ENCODE data around the gene NETO2. TPM values are rescaled to one million over a fixed set of nuclear protein-coding genes. Genes with fewer than 3 reads are reported as not detected.

Gene NETO2
- total and polyA plus RNA-seq, 2 of the 13 experiments (the other 11 are each of a cell fraction or from before 2014, with no cell fraction given) = 8.2 to 13.5 TPM

GRCh38 chr16:47142821-47143676, 696 bp downstream of the NETO2 start (continued):
- TF ChIP-seq CREM (IDR thresholded peaks at IDR 0.05) = no peak
- no peak for TF ChIP-seq CREM (CRISPR knock-in tag; IDR thresholded peaks at IDR 0.05)
- TF ChIP-seq ZNF7 (CRISPR knock-in tag; IDR thresholded peaks at IDR 0.05) = no peak
- no peak for TF ChIP-seq RAD51 (IDR thresholded peaks at IDR 0.05; ENCODE audit: borderline replicate concordance)
- TF ChIP-seq, protein P1, sequence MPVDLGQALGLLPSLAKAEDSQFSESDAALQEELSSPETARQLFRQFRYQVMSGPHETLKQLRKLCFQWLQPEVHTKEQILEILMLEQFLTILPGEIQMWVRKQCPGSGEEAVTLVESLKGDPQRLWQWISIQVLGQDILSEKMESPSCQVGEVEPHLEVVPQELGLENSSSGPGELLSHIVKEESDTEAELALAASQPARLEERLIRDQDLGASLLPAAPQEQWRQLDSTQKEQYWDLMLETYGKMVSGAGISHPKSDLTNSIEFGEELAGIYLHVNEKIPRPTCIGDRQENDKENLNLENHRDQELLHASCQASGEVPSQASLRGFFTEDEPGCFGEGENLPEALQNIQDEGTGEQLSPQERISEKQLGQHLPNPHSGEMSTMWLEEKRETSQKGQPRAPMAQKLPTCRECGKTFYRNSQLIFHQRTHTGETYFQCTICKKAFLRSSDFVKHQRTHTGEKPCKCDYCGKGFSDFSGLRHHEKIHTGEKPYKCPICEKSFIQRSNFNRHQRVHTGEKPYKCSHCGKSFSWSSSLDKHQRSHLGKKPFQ (CRISPR knock-in tag; IDR thresholded peaks at IDR 0.05; ENCODE audit: insufficient replicate concordance) = no peak
- TF ChIP-seq KLF15 (CRISPR knock-in tag; IDR thresholded peaks at IDR 0.05; ENCODE audit: borderline replicate concordance) = no peak
- peak; percentile 34; the same call in 1 of the 3 replicates for TF ChIP-seq MXI1 (IDR thresholded peaks at IDR 0.05; ENCODE audit: borderline replicate concordance, low read depth, low read length)
- TF ChIP-seq MIER3 (CRISPR knock-in tag; IDR thresholded peaks at IDR 0.05; ENCODE audit: borderline replicate concordance) = no peak
- no peak for TF ChIP-seq ZNF562 (CRISPR knock-in tag; IDR thresholded peaks at IDR 0.05; ENCODE audit: borderline replicate concordance)
- peak; percentile 45; the same call in 1 of the 2 replicates for TF ChIP-seq BORCS8-MEF2B (CRISPR knock-in tag; IDR thresholded peaks at IDR 0.05)
- no peak for TF ChIP-seq FOXA3 (CRISPR knock-in tag; IDR thresholded peaks at IDR 0.05)
- TF ChIP-seq, protein P2, sequence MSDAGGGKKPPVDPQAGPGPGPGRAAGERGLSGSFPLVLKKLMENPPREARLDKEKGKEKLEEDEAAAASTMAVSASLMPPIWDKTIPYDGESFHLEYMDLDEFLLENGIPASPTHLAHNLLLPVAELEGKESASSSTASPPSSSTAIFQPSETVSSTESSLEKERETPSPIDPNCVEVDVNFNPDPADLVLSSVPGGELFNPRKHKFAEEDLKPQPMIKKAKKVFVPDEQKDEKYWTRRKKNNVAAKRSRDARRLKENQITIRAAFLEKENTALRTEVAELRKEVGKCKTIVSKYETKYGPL (CRISPR knock-in tag; IDR thresholded peaks at IDR 0.05) = 0 out of 2 replicates have a peak, but pooled peaks have one; percentile 20
- TF ChIP-seq, protein P3, sequence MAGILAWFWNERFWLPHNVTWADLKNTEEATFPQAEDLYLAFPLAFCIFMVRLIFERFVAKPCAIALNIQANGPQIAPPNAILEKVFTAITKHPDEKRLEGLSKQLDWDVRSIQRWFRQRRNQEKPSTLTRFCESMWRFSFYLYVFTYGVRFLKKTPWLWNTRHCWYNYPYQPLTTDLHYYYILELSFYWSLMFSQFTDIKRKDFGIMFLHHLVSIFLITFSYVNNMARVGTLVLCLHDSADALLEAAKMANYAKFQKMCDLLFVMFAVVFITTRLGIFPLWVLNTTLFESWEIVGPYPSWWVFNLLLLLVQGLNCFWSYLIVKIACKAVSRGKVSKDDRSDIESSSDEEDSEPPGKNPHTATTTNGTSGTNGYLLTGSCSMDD (CRISPR knock-in tag; IDR thresholded peaks at IDR 0.05) = no peak
- TF ChIP-seq FOXA1 (IDR thresholded peaks at IDR 0.05) = no peak
- TF ChIP-seq FOXA1 (CRISPR knock-in tag; IDR thresholded peaks at IDR 0.05) = no peak
- TF ChIP-seq PAX8 (CRISPR knock-in tag; IDR thresholded peaks at IDR 0.05; ENCODE audit: borderline replicate concordance) = 0 out of 2 replicates have a peak, but pooled peaks have one; percentile 4
- TF ChIP-seq IRF2 (CRISPR knock-in tag; IDR thresholded peaks at IDR 0.05) = no peak
- no peak for TF ChIP-seq MAFF (IDR thresholded peaks at IDR 0.05; ENCODE audit: low read depth, low read length)
- no peak for TF ChIP-seq SP1 (IDR thresholded peaks at IDR 0.05)
- no peak for TF ChIP-seq SP1 (CRISPR knock-in tag; IDR thresholded peaks at IDR 0.05)
- no peak for TF ChIP-seq SRSF4 (IDR thresholded peaks at IDR 0.05; ENCODE audit: low read depth, low read length, poor library complexity, severe bottlenecking)
- TF ChIP-seq ZNF543 (CRISPR knock-in tag; IDR thresholded peaks at IDR 0.05) = no peak; the same call in 1 of the 2 replicates
- peak; percentile 49; the same call in 1 of the 2 replicates for TF ChIP-seq ZNF549 (CRISPR knock-in tag; IDR thresholded peaks at IDR 0.05)
- no peak for TF ChIP-seq ZNF234 (CRISPR knock-in tag; conservative IDR thresholded peaks at IDR 0.05)
- TF ChIP-seq MXD3 (CRISPR knock-in tag; IDR thresholded peaks at IDR 0.05) = no peak; the same call in 1 of the 2 replicates
- TF ChIP-seq NR2F1 (CRISPR knock-in tag; IDR thresholded peaks at IDR 0.05) = no peak
- no peak for TF ChIP-seq EHMT2 (IDR thresholded peaks at IDR 0.05; ENCODE audit: borderline replicate concordance, low read depth, low read length)
- no peak for TF ChIP-seq TFAP4 (IDR thresholded peaks at IDR 0.05; ENCODE audit: borderline replicate concordance, low read depth)

All from HepG2 (cell line).